NK-92 treated with Interleukin-12 subunit alpha and Interleukin-12 subunit beta, amount 100 ng/mL, for 24 hours (cell line): ENCODE data around the gene PRRC2B.
"Not testable (repeated sequence)": the region's sequence is repeated elsewhere in the genome, so short reads cannot be mapped to it uniquely, and the experiment has no call there.

Experiments used
- DNase-seq: peaks from one replicate; lab custom pipeline; 2025; lab: John Stamatoyannopoulos, UW

PRRC2B gene

GRCh38 chr9:131539223-131539923 lies 145.5 kb downstream of the PRRC2B start:
- DNase-seq = no peak

- DNase-seq = no peak
Observed at GRCh38 chr9:131543141-131543540, 149.3 kb downstream of the PRRC2B start.

GRCh38 chr9:131545003-131545785 lies 151.3 kb downstream of the PRRC2B start, which contains the start of gene PRRT1B:
TSS of gene PRRT1B (plus strand) at chr9:131545523. CDS start at chr9:131545616, 93 bp downstream.
- DNase-seq = no peak

GRCh38 chr9:131545786-131546335 lies 152.0 kb downstream of the PRRC2B start:
- no peak for DNase-seq

GRCh38 chr9:131546336-131547084 lies 152.6 kb downstream of the PRRC2B start:
- DNase-seq = no peak

GRCh38 chr9:131549186-131549585 lies 155.3 kb downstream of the PRRC2B start:
- DNase-seq = not testable (repeated sequence)
